Cardiac muscle cell (in vitro differentiated cells and primary cell): ENCODE results near the gene GC. TPM values are rescaled to one million over a fixed set of nuclear protein-coding genes. Genes with fewer than 3 reads are reported as not detected.
"Not testable (repeated sequence)": the region's sequence is repeated elsewhere in the genome, so short reads cannot be mapped to it uniquely, and the experiment has no call there.

Source experiments
- DNase-seq, 2 donors: peaks; one replicate each; pipeline versions ENCODE4 v3.0.0 to v3.0.0-alpha.2; 2010 to 2017; ENCODE audit warnings: low read depth in 1 of 2, low spot score in 1 of 2
- H3K27ac ChIP-seq: fragments of 200-600 bp; sonication (generic); 2 replicates; pipeline ENCODE4 v1.5.1; 2016
- H3K27me3 ChIP-seq: fragments of 200-600 bp; sonication (generic); 2 replicates; pipeline ENCODE4 v1.6.0; 2016; ENCODE audit warnings: control low read depth
- H3K36me3 ChIP-seq: fragments of 200-600 bp; sonication (generic); 2 replicates; pipeline ENCODE4 v1.5.1; 2016; ENCODE audit warnings: control low read depth
- H3K4me1 ChIP-seq: fragments of 200-600 bp; sonication (generic); 2 replicates; pipeline ENCODE4 v1.8.1; 2017; ENCODE audit warnings: low read depth, mild to moderate bottlenecking, mixed run types
- H3K4me3 ChIP-seq: fragments of 200-600 bp; sonication (generic); 2 replicates; pipeline ENCODE4 v1.5.1; 2016; ENCODE audit warnings: mild to moderate bottlenecking
- H3K9me3 ChIP-seq: fragments of 200-600 bp; sonication (generic); 2 replicates; pipeline ENCODE4 v1.5.1; 2017; ENCODE audit warnings: low read depth, mild to moderate bottlenecking, control low read depth
- CTCF ChIP-seq: IDR thresholded peaks from 2 replicates; pipeline ENCODE4 v1.5.1; 2012; ENCODE audit warnings: low read depth, mild to moderate bottlenecking, low read length
- polyA plus RNA-seq: library from polyadenylated mRNA; unstranded; fragments of >200 nt; fragmentation: Nextera tagmentation; extraction: Ambion mirVana; gene quantifications from 2 replicates; pipeline ENCODE4 v1.2.1, GENCODE V29; 2016
- total RNA-seq: library from RNA; depleted of rRNA; stranded (reverse); fragments of >200 nt; gene quantifications from 2 replicates; pipeline ENCODE4 v1.2.3, GENCODE V29; 2016

Gene GC
- total and polyA plus RNA-seq, 2 experiments from 2014 or later = 0.21 to 0.29 TPM

GRCh38 chr4:71827826-71828225, 43.9 kb upstream of the GC start:
- Histone ChIP-seq H3K4me1 (peaks cover 29% of the 10 kb centered on the region), H3K4me3 (no peak overlapping the region), H3K27ac (no peak overlapping the region), H3K9me3 (no peaks in the 10 kb centered on the region), H3K36me3 (no peaks in the 10 kb centered on the region), H3K27me3 (no peaks in the 10 kb centered on the region)
- no peak for DNase-seq
- TF ChIP-seq CTCF = no peak

DNA sequence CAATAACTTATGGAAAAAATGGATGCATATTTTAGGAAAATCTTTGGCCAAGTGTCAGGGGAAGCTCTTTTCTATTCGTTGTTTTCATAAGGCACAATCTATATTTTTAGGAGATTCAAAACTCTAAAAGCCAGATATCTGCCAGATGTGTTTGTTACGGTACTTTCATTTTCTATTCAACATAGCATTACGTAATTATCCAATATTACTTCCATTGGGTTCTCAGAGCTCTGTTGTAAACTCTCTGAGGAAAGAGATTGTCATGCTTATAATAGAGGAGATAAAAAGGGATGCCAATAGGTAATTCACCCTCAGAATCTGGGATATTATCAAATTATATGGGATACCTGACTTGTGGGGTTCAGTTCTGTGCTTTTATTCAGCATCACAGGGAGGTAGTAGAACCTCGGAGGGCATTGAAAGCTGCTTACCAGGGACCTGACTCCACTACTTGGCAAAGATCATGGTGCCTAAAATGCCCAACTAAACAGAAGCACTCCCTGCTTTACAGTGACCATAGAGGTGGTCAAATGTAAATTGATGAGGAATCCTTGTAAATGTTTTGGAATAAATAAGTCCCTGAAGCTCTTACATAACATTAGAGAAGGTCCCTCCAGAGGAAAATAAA, 32.9 kb upstream of the GC start:
- Histone ChIP-seq H3K27me3 (no peaks in the 10 kb centered on the region), H3K4me1 (no peaks in the 10 kb centered on the region), H3K4me3 (no peak overlapping the region), H3K9me3 (no peaks in the 10 kb centered on the region), H3K36me3 (no peaks in the 10 kb centered on the region), H3K27ac (no peak overlapping the region)
- DNase-seq = no peak
- TF ChIP-seq CTCF = no peak

DNA sequence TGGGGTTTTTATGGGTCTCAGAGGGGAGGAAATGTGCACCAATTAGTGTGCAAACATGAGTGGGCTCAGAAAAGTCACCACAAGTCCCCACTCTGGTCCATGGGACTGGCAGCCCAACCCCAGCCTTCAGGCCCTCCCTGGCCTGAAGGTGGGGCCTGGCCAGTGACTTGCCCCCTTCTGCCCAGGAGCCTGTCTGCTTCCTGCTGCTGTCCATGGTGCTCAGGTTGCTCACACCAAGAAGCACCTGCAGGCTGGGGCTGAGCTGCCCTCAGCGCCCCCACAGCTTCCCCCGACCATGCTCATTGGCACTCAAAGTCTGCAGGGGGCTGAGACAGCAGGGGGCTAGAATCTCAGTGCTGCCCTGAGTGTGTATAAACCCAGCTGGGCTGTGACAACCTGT, 30.6 kb upstream of the GC start:
- peak in 1 of 2 donors; percentile 68 for DNase-seq
- Histone ChIP-seq H3K27ac (no peak overlapping the region), H3K4me1 (no peaks in the 10 kb centered on the region), H3K36me3 (no peaks in the 10 kb centered on the region), H3K9me3 (peaks cover 3% of the 10 kb centered on the region), H3K4me3 (no peak overlapping the region), H3K27me3 (no peaks in the 10 kb centered on the region)
- TF ChIP-seq CTCF = no peak

DNA sequence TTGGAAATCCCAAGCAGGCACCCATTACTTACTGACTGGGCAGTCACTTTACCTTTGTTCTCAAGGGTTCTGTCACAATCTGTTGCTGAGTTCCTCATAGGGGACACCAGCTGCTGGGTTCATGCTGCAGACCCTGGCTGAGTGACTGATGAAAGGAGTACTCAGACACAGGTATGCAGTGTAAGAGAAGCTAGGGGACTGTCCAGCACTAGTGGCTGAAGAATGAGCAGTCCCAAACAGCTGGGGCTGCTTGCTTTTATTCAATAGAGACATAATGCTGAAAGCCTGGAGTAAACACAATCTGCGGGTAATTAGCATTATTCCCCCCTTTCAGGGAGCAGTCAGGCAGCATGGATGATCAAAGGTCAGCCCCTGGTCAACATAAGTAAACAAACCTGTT, 25.9 kb upstream of the GC start:
- H3K36me3 ChIP-seq, H3K4me1 ChIP-seq, H3K4me3 ChIP-seq, H3K27me3 ChIP-seq, H3K27ac ChIP-seq, H3K9me3 ChIP-seq: not testable (repeated sequence)
- peak in 1 of 2 donors; percentile 12 for DNase-seq

DNA sequence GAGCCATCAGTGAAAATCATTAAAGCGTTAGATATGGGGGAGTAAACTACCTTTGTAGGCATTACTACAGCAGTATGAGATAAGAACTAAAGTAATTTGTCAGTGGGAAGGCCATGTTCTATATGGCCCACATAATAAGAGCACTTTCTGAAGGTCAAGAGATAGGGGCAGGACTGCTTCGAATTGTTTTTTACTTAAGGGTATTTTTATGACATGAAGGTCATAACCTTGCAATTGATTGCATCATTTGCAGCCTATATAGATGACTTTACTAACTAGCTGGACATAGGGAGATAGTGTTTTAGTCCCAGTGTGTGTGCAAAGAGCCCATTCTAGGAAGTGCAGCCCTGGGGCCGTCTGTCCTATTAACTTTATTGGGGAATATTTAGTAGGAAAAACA, 23.6 kb upstream of the GC start:
- DNase-seq = no peak
- Histone ChIP-seq H3K27me3 (no peaks in the 10 kb centered on the region), H3K36me3 (no peaks in the 10 kb centered on the region), H3K27ac (no peak overlapping the region), H3K4me1 (no peaks in the 10 kb centered on the region), H3K4me3 (no peak overlapping the region), H3K9me3 (peaks cover 3% of the 10 kb centered on the region)
- TF ChIP-seq CTCF = no peak

- not testable (repeated sequence) for H3K36me3 ChIP-seq, H3K27me3 ChIP-seq
Measured at GRCh38 chr4:71805230-71805629, 21.4 kb upstream of the GC start.

GRCh38 chr4:71804017-71804697, 20.3 kb upstream of the GC start:
- not testable (repeated sequence) for H3K4me3 ChIP-seq

More at GRCh38 chr4:71805230-71805629, 21.4 kb upstream of the GC start:
- H3K4me3 ChIP-seq, DNase-seq, H3K27ac ChIP-seq, H3K4me1 ChIP-seq, H3K9me3 ChIP-seq: not testable (repeated sequence)

More at GRCh38 chr4:71804017-71804697, 20.3 kb upstream of the GC start:
- not testable (repeated sequence) for H3K27ac ChIP-seq, H3K4me1 ChIP-seq, H3K27me3 ChIP-seq, H3K9me3 ChIP-seq, H3K36me3 ChIP-seq, DNase-seq
